D721Med (cell line): ENCODE data around the gene DEPDC7.

Source experiments
- DNase-seq: peaks from one replicate; pipeline ENCODE4 v3.0.0; 2011; ENCODE audit warnings: low spot score; ENCODE audit not compliant: insufficient read length
- FAIRE-seq: peaks from 2 replicates; lab custom pipeline; 2011; peaks lifted over from hg19 to GRCh38; lab: Jason Lieb, UNC
- TF ChIP-seq, protein P1 (sequence below): IDR thresholded peaks from 2 replicates; pipeline ENCODE4 v1.5.1; 2012; ENCODE audit warnings: mild to moderate bottlenecking, control low read depth; ENCODE audit not compliant: insufficient read depth; ENCODE audit errors: missing control alignments

Gene DEPDC7

DNA sequence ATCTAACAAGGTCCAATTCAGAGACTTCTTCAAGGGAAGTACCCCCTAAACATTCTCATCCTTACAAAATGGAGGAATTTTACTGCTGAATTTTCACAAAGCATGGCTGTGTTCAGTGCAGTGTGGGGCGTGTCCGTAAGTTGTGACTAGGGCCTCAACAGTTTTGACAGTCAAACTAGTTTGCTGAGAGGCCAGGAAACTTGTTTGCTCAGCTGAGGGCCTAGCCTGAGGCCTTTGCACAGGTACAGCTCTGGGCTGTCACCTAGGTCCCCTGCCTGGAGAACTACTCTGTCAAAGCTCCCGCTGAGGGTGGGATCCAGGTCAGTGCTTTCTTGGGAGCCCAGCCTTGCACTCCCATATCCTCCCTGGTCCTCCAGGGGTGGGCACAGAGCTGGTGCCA, 51.6 kb downstream of the DEPDC7 start:
- TF ChIP-seq, protein P1, sequence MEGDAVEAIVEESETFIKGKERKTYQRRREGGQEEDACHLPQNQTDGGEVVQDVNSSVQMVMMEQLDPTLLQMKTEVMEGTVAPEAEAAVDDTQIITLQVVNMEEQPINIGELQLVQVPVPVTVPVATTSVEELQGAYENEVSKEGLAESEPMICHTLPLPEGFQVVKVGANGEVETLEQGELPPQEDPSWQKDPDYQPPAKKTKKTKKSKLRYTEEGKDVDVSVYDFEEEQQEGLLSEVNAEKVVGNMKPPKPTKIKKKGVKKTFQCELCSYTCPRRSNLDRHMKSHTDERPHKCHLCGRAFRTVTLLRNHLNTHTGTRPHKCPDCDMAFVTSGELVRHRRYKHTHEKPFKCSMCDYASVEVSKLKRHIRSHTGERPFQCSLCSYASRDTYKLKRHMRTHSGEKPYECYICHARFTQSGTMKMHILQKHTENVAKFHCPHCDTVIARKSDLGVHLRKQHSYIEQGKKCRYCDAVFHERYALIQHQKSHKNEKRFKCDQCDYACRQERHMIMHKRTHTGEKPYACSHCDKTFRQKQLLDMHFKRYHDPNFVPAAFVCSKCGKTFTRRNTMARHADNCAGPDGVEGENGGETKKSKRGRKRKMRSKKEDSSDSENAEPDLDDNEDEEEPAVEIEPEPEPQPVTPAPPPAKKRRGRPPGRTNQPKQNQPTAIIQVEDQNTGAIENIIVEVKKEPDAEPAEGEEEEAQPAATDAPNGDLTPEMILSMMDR: no peak
- FAIRE-seq (no peak), DNase-seq (no peak)

DNA sequence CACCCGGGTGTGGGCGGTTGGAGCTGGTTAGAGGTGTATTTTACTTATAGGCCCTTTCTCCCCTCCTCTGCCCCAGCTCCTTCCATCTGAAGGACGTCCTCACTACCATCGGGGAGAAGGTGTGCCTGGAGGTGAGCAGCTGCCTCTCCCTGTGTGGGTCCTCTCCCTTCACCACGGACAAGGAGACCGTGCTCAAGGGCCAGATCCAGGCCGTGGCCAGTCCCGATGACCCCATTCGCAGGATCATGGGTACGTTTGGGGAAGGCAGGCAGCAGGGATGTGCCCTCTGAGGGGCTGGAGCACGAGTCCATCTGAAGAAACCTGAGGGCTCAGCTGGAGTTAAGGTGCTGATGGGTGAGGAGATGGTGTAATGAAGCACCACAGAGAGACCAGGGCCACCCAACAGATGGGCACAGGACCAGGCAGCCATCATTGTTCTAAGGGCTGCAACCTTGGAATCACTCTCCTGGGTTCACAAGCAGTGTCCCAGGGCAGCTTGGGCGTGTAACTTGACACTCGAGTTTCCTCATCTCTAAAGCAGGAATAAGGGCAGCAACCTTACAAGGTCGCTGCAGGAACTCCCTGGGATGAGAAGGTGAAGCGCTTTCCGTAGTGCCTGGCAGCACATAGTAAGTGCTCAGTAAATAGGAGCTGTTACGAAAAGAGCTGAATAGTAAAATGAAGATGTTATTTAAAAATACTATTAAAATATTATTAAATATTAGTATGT, 53.1 kb downstream of the DEPDC7 start:
- no peak for FAIRE-seq
- no peak for DNase-seq
- TF ChIP-seq, protein P1: no peak

DNA sequence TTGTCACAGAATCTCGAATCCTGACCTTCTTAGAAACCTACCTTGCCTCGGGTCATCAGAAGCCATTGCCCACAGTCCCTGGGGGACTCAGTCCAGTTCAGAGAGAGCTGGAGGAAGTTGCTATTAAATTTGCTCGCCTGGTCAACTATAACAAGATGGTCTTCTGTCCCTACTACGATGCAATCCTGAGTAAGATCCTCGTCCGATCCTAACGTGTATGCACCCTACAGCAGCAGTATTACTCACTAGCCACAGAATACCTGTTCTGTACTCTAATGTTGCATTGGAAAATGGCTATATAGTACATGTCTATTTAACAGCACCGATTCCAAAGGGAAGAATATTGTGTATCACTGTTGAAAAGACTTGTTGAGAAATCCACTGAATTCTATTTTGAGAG, 56.8 kb downstream of the DEPDC7 start:
- TF ChIP-seq, protein P1: no peak
- FAIRE-seq: no peak
- DNase-seq: no peak
